Body of pancreas (tissue), 4 donors: ENCODE results near the gene PGA4. TPM values are rescaled to one million over a fixed set of nuclear protein-coding genes. Genes with fewer than 3 reads are reported as not detected.
A peak's percentile ranks its signal among the peaks of the same experiment; 100 is the strongest.
"Not testable (repeated sequence)": the region's sequence is repeated elsewhere in the genome, so short reads cannot be mapped to it uniquely, and the experiment has no call there.

Source experiments
- ATAC-seq: fragments of 150-250 bp; one replicate; pipeline ENCODE4 v1.9.1; 2016
- DNase-seq, 4 donors: peaks; one replicate each; pipeline ENCODE4 v3.0.0-alpha.2; 2019
- H3K27ac ChIP-seq, 4 donors: fragments of 200-600 bp; sonication (generic); 1 replicate in 3 of 4; 2 replicates in 1 of 4; pipeline versions ENCODE4 v1.5.1 to v1.6.1; 2016 to 2019; ENCODE audit warnings: mild to moderate bottlenecking in 1 of 4, mixed read lengths in 1 of 4, moderate library complexity in 1 of 4
- H3K27me3 ChIP-seq, 2 donors: fragments of 200-600 bp; sonication (generic); one replicate each; pipeline ENCODE4 v1.6.0; 2016; ENCODE audit warnings: mild to moderate bottlenecking in 1 of 2
- H3K36me3 ChIP-seq, 2 donors: fragments of 200-600 bp; sonication (generic); replicated peaks in 1 of 2; 2 replicates each; pipeline ENCODE4 v1.5.1; 2016; ENCODE audit warnings: low read depth in 2 of 2; ENCODE audit not compliant: insufficient read depth in 1 of 2
- H3K4me1 ChIP-seq: fragments of 200-600 bp; sonication (generic); one replicate; pipeline ENCODE4 v1.6.0; 2016
- H3K4me3 ChIP-seq, 2 donors: fragments of 200-600 bp; sonication (generic); 1 replicate in 1 of 2; 2 replicates in 1 of 2; pipeline ENCODE4 v1.5.1; 2016 to 2019
- H3K9me3 ChIP-seq, 3 donors: fragments of 200-600 bp; sonication (generic); 1 replicate in 2 of 3; 2 replicates in 1 of 3; pipeline ENCODE4 v1.5.1; 2016
- POLR2A ChIP-seq, 3 donors: fragments of 450-650 bp; IDR thresholded peaks; one replicate each; pipeline ENCODE4 v1.6.1; 2016; ENCODE audit warnings: antibody characterized with exemption in 3 of 3, mild to moderate bottlenecking in 2 of 3
- WGBS, 2 donors: methylation state at CpG; one replicate each; pipeline ENCODE4 v1.1.5; 2017; 5-methylcytosine and 5-hydroxymethylcytosine counted together
- intact Hi-C: fragments of 100-400 bp; cut with DNase I; formaldehyde crosslinking; loops from one replicate; pipeline ENCODE4 v1.15.1; 2023
- total RNA-seq, 2 donors: library from RNA; depleted of rRNA; stranded (reverse); fragments of >200 nt; gene quantifications; one replicate each; pipeline ENCODE4 v1.1.0, GENCODE V29; 2016
- TF ChIP-seq, protein P1 (sequence below), 7 experiments: fragments of 450-650 bp in 4 of 7; fragments of 200-600 bp in 3 of 7; sonication (generic) in 3 of 7; IDR thresholded peaks; one replicate each; pipeline ENCODE4 v1.5.1; 2016 to 2019; ENCODE audit warnings: antibody characterized with exemption in 7 of 7

The PGA4 gene
- 100 to 1,000 TPM in 1 of 2 donors, not detected in 1; 120 TPM for total RNA-seq

DNA sequence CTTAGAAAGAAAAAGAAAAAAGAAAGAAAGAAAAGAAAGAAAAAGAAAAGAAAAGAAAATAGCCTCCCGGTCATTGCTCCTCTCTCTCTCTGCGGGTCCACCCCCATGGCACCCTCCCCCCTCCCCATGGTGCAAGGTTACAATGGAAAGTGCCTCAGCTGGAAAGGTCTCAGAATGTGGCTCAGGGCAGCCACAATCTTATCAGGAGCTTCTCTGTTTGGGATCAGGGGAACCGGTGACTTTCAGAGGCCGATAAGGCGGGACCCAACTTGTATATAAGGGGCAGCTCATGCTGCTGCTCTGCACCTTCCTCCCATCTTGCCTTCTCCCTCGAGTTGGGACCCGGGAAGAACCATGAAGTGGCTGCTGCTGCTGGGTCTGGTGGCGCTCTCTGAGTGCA, at the start of gene PGA4:
PGA4 (plus strand) TSS at position 301 of the 400 bp plus-strand sequence; CDS start at position 355, 54 bp downstream.
- ATAC-seq, intact Hi-C loops, H3K27ac ChIP-seq, H3K4me3 ChIP-seq, H3K9me3 ChIP-seq, H3K4me1 ChIP-seq, H3K36me3 ChIP-seq, DNase-seq, H3K27me3 ChIP-seq: not testable (repeated sequence)
- WGBS, 2 donors = no CpG with 5 or more reads among the region's 8 CpGs

DNA sequence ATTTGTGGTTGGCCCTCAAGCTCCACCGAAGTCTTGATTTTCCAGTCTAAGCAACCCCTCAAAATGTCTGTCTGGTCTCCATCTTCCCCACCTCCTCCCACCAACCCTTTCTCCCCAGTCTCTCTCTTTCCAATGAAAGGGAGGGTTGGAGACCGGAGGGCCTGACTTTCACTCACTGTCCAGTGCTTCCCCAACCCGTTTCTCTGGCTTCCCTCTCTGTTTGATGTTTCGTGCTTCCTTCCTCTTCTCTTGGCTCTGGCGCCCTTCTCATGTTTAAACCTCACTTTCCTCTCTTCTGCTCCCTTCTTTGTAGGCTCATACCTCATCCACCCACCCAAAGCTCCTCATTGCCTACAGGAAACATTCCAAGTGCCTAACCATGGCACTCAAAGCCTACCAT, 49.8 kb upstream of the PGA4 start:
- intact Hi-C loops = no loop called here
- Histone ChIP-seq H3K36me3 (no peaks in the 10 kb centered on the region), H3K27me3 (no peaks in the 10 kb centered on the region), H3K27ac (no peak overlapping the region), H3K9me3 (no peaks in the 10 kb centered on the region), H3K4me1 (peaks cover 22% of the 10 kb centered on the region), H3K4me3 (no peak overlapping the region)
- TF ChIP-seq POLR2A (IDR thresholded peaks at IDR 0.05) = no peak
- TF ChIP-seq, protein P1, sequence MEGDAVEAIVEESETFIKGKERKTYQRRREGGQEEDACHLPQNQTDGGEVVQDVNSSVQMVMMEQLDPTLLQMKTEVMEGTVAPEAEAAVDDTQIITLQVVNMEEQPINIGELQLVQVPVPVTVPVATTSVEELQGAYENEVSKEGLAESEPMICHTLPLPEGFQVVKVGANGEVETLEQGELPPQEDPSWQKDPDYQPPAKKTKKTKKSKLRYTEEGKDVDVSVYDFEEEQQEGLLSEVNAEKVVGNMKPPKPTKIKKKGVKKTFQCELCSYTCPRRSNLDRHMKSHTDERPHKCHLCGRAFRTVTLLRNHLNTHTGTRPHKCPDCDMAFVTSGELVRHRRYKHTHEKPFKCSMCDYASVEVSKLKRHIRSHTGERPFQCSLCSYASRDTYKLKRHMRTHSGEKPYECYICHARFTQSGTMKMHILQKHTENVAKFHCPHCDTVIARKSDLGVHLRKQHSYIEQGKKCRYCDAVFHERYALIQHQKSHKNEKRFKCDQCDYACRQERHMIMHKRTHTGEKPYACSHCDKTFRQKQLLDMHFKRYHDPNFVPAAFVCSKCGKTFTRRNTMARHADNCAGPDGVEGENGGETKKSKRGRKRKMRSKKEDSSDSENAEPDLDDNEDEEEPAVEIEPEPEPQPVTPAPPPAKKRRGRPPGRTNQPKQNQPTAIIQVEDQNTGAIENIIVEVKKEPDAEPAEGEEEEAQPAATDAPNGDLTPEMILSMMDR (IDR thresholded peaks at IDR 0.05) = no peak
- ATAC-seq (no peak), DNase-seq (no peak)
- 74 to 84% methylated on average over 5 of the region's 5 CpGs for WGBS, 2 donors

DNA sequence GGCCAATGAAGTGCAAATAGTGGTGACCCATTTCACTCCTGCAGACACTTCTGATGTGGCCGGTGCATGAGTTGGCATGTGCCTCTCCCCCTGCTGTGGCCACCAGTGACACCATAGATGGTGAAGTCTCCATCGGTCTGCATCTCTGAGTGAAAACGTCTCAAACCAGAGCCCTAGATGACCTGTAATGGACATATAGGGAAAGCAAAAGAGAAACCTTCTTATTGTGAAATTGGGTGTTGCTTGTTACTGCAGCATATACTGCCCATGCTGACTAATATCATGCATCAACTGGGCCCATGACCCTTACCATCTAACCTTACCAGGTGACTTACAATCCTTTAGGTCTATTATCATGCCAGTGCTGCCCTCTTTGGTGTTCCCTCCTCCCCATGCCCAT, 49.3 kb upstream of the PGA4 start:
- DNase-seq = no peak
- Histone ChIP-seq H3K4me3 (no peak overlapping the region), H3K9me3 (no peaks in the 10 kb centered on the region), H3K4me1 (peaks cover 22% of the 10 kb centered on the region), H3K27me3 (no peaks in the 10 kb centered on the region), H3K36me3 (no peaks in the 10 kb centered on the region), H3K27ac (peak overlapping the region in 1 of 4 donors; percentile 19)
- WGBS, 2 donors = 83 to 97% methylated on average over 3 of the region's 3 CpGs
- TF ChIP-seq, protein P1 (IDR thresholded peaks at IDR 0.05) = no peak
- no peak for TF ChIP-seq POLR2A (IDR thresholded peaks at IDR 0.05)
- intact Hi-C loops = no loop called here
- ATAC-seq = no peak

DNA sequence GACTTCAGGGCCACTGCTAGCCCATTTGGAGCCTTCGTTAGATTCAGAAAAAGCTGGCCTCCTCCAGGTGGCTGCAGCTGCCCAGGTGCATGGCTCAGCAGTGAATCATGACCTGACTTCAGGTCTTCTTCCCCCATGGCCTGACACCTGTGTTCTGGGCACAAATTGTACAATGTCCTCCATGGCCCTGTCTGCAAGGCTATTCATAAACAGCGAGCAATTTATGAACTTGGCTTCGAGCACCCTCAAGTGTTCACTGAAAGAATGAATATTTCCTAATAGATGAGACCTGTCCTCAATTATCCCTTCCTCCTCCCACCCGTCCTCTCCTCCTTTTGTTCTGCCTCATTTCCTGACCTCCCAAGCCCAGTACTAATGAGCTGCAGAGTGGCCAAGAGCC, 48.7 kb upstream of the PGA4 start:
- intact Hi-C loops = no loop called here
- no peak for TF ChIP-seq POLR2A (IDR thresholded peaks at IDR 0.05)
- TF ChIP-seq, protein P1 (IDR thresholded peaks at IDR 0.05) = peak in 4 of 7 experiments; percentile 30 to 36 (median 34)
- H3K9me3 ChIP-seq = no peaks in the 10 kb centered on the region
- peak overlapping the region in 2 of 4 donors; percentile 19 to 36 for H3K27ac ChIP-seq
- H3K27me3 ChIP-seq = no peaks in the 10 kb centered on the region
- H3K4me1 ChIP-seq = peaks cover 22% of the 10 kb centered on the region
- ATAC-seq (peak; percentile 68), DNase-seq (peak in 3 of 4 donors; percentile 29 to 47 (median 45))
- WGBS, 2 donors = 71 to 77% methylated on average over 4 of the region's 4 CpGs
- no peaks in the 10 kb centered on the region for H3K36me3 ChIP-seq
- no peak overlapping the region for H3K4me3 ChIP-seq

DNA sequence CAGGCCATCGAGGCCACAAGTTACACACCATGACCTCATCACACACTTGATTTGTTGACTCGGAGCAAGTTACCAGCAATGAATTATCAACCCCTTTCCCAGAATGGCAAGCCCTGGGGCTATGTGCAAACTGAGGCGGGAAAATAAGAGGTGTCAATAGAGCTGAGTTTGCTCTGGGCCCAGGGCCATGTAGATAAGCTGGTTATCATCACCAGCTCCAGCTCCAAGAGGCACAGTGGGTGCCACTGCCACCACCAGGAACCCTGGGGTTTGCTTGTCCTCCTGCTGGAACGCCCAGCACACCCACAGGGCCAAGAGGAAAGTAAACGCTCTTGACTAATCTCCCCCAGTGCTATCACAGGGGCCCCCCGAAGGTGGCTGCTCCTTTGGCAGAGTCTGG, 47.9 kb upstream of the PGA4 start:
- 29 to 46% methylated on average over 5 to 6 of the region's 6 CpGs for WGBS, 2 donors
- TF ChIP-seq, protein P1 (IDR thresholded peaks at IDR 0.05) = no peak
- TF ChIP-seq POLR2A (IDR thresholded peaks at IDR 0.05) = no peak
- intact Hi-C loops = no loop called here
- no peaks in the 10 kb centered on the region for H3K27me3 ChIP-seq
- ATAC-seq = peak; percentile 87
- H3K4me3 ChIP-seq = no peak overlapping the region
- peak overlapping the region in 1 of 4 donors; percentile 36 for H3K27ac ChIP-seq
- H3K36me3 ChIP-seq = no peaks in the 10 kb centered on the region
- no peaks in the 10 kb centered on the region for H3K9me3 ChIP-seq
- peak; percentile 43 to 68 (median 64) for DNase-seq
- H3K4me1 ChIP-seq = peaks cover 22% of the 10 kb centered on the region
